HPDE6-E6E7 (cell line): ENCODE data around the gene PBX2.

ENCODE experiments used
- DNase-seq: peaks from one replicate; pipeline ENCODE4 v3.0.0; 2011; ENCODE audit warnings: missing footprints; ENCODE audit errors: extremely low spot score

The PBX2 gene

GRCh38 chr6:32174416-32174815, 15.6 kb downstream of the PBX2 start:
- no peak for DNase-seq

GRCh38 chr6:32173051-32173727, 16.8 kb downstream of the PBX2 start:
- no peak for DNase-seq

DNA sequence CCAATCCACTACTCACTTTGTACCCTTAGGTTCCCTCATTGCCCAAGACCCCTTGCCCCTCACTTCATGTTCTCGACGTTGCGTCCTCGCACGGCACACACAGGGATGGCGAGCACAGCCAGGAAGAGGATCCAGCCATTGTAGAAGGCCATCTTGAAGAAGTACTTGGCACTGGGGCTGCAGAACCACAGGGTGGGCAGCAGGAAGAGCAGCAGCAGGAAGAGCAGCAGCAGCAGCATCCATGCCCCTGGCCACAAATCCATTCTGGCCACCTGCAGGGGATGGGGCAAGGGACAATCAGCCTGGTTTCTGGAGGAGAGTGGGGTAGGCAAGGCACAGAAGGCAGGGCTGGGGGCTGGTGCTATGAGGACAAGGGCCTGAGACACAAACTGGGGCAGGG, 18.8 kb downstream of the PBX2 start:
- DNase-seq, result no peak

DNA sequence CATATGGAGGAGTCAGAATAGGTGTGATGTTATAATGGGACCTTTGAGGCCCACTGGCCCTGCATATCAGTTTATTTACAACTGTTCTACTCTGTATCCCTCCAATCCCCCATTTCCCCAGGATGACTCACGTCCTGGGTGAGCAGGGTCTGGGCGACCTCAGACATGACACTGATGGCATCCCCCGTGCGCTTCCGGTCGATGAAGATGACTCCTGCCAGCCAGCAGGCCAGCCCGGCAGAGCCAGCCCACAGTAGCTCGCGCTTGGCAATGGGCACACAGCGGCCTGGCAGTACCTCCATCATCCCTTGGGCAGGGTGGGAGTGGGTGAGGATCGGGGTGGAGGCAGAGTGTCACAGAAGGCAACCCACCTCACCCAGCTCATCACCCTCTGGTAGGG, 19.7 kb downstream of the PBX2 start:
- no peak for DNase-seq

DNA sequence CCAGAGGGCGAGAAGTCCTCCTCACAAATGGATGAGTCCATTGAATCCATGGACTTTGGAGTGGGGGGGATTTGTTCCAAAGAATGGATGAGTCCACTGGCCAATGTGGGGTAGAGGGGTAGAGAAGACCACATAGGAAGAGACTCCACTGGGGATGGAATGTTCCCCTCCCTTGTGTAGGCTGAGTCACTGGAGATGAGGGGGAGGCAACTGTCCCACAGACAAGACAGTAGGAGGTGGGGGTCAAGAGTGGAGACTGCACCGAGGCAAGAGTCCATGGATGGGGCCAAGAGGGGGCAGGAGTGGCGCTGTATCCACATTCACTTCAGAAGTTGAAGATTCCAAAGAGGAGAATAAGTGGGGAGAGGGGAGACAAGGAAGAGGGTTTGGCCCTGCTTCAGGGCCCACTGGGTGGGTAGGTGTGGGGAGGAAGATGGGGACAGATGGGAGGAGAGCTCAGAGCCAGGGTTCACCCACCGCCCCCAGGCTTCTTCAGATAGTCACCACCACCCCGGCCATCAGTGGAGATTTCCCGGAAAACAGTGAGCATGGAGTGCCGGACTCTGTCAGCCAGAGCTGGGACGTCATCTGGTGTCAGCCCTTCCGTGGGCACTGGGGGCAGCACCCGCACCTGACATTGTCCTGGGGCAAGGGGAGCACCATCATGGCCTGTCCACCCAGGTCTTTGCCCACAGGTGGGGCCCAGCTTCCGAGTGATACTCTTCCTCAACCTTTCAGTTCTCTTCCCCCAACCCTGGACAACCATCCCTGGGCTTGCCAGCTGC, 21.0 kb downstream of the PBX2 start:
- DNase-seq, result no peak

DNA sequence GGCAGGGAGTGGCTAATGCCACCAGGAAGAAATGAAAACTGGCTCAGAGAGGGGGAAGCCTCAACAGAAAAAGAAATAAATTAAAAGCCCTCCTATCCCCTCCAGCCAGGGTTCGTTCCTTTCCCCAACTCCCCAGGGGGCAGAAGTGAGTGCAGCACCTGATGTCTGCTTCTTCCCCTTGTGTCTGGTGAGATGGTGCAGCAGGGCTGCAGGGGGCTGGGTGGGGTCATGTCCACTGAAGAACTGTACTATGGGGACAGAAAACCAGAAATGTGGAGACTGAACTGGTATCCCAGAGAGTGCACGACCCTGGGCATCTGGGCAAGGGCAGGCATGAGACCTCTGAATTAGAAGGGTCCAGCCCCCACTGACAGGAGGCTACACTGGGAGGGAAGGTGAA, 21.7 kb downstream of the PBX2 start:
- DNase-seq, result no peak

DNA sequence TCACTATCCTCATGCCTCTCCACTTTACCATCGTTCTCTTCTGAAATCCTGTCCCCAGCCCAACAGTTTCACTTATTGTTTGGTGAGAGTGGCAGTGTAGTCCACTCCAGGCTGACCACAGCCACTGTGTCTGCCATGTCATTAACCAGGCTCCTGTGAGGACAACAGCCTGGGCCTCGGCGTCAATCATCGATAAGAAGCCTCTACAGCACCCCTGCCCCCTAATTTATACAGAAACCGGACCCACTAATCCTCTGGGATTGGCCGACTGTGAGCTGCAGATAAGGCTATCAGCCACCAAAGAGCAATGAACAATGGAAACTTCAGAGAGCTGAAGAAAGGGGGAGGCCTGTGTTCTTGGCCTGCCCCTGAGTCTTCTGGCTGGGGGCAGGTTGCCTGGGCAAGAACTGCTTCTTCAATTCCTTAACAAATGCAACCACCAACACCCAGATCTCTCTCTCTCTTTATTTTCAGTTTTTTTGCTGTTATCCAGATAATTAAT, 22.2 kb downstream of the PBX2 start:
- no peak for DNase-seq

- DNase-seq, result no peak
Observed at GRCh38 chr6:32167154-32167760, 22.7 kb downstream of the PBX2 start.

DNA sequence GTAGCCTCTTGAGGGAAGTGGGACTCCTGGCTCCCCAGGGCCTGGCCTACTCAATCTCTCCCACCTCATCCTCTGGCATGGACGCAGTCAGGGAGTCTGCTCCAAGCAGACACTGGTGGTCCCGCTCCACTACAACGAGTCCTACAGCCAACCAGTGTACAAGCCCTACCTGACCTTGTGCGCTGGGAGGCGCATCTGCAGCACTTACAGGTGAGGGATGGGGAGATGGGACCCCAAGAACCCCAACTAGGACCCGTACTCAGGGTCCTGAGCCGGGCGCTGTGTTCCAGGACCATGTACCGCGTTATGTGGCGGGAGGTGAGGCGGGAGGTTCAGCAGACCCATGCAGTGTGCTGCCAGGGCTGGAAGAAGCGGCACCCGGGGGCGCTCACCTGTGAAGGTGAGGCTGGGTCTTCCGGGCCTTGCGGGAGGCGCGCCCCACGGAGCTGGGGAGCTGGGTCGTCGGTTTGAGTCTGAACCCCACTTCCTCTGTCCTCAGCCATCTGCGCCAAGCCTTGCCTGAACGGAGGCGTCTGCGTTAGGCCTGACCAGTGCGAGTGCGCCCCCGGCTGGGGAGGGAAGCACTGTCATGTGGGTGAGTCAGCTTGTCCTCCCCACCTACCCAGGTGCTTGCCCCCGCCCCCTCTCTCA, 23.5 kb downstream of the PBX2 start:
- no peak for DNase-seq

GRCh38 chr6:32164295-32164694, 25.7 kb downstream of the PBX2 start, which contains the start of gene EGFL8:
Gene EGFL8 (plus strand): TSS chr6:32164595. CDS start chr6:32166166, 1,571 bp downstream.
- no peak for DNase-seq

DNA sequence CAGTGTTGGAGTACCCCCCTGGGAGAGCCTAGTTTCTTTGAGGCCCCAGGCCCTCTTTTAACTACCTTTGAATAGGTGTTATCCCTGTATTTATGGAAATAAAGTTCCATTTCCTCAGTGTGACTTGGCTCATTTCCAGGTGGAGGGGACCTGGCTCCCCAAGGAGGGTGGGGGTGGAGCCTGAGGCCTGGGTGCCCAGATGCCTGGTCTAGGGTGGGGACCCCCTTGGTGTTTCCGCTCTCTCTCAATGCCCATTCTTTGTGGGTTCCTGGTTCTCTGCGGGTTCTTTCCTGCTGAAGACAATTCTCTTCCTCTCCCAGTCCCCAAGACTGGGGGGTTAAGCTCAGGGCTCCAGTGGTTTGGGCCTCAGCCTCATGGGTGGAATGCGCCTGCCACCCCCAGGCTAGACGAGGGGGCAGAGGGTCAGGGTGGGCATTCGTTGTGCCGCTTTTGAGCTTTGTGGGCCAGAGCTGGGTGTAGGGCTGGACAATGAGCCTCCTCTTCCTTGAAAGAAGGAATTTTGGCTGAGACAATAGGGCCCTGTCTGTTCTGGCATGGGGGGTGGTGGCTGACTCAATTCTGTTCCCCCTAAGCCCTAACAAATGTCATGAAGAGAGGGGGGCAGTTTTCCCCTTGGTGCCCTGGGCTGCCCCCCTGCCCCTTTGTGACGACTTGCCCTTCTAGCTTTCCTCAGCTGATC, 26.3 kb downstream of the PBX2 start:
- DNase-seq, result no peak

DNA sequence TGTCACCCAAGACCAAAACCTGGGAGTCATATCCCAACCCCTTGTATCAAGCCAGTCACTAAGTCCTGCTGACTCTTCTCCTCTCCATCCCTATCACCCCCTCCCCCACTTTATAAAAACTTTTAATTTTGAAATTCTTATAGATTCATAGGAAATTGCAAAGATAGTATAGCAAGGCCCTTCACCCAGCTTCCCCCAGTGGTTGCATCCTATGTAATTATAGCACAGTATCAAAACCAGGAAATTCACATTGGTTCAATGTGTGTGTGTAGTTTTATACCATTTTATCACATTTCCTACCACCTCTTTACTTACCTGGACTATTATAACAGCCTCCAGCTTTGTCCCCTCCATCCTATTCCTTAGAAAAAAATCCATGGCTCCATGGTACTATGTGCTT, 31.9 kb downstream of the PBX2 start:
- no peak for DNase-seq

- DNase-seq, result no peak
Observed at GRCh38 chr6:32156891-32157290, 33.1 kb downstream of the PBX2 start.

- peak; percentile 82 for DNase-seq
Observed at GRCh38 chr6:32154514-32155161, 35.4 kb downstream of the PBX2 start.

DNA sequence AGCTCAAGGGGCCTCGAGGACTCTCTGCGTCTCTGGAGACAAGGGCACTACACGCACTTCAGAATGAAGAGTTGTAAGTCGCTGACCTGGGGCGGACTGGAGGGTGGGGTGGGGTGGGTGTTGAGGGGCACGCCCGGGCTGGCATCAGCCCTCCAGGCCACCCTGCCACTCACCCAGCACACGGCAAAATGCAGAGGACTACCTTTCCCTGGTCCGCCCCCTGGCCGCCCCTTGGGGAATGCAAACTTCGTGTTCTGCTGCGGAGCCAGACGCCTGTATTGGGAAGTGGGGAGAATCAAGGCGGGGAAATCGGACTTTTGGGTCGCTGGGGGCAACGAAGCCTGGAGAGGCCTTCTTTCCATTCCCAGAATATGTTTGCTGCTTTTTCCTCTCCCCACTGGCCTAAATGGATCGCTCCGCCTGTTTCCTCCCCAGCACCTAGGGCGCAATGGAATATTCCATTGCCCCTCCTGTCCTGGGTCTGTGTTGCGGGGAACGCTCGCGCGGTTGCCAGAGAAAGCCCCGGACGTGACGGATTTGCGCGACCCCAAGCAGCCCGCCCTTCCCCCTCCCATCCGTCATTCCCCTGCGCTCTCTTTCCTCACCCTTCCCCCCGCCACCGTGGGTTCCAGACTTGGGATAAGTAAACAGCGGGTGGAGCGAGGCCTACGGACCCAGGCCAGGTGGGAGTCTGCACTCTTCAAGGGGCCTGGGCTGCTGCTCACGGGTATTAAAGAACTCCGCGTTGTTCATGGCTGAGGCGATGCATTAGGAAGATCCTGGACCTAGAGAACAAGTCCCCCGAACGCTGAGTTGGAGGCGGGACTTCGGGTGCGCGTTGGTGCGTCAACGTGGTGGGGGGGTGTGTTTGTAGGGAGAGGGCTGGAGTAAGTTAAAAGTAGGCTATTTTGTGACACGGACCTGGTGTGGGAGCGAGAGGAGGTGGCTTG, 36.2 kb downstream of the PBX2 start, which contains the start of gene PPT2:
Gene PPT2 (plus strand): TSS at position 578 of the 950 bp plus-strand sequence. CDS start 454 bp downstream, outside the sequence.
- DNase-seq, result peak; percentile 67

DNA sequence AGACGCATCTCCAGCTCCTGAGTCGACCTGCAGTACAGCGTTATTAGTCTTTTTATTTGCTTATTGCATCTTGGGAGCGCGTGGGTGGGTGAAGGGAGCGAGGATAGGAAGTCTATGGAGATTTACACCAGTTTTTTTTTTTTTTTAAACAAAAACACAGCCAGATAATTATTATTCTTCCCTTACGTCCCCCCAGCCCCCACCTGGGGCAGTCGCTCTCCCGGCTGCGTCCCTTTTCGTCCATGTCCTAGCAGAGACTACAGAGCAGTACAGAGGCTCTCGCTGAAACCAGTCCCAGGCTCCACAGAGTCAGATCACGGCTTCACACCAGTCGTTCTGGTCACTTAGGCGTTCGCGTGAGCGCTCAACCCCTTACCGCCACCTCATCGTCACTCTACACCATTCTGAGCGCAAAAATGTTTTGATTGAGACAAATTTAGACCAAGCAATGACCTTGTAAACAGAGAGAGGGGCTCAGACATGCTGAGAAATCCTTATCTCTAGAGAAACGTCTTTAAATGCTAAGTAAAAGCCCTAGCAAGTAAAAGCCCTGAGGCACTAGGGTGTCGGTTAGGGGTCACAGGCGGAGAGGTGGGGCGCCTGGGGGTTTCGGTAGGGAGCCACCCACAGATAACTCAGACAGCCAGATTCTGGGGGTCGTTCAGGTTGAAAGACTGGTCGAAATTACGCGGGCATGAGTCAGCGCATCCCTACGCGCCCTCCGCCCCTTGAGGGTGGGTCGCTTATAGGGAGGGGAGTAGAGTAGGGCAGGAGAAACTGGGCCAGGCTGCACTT, 37.0 kb downstream of the PBX2 start:
- DNase-seq, result peak; percentile 40

GRCh38 chr6:32151863-32152768, 37.9 kb downstream of the PBX2 start, which contains the start of gene PRRT1:
Gene PRRT1 (minus strand): TSS chr6:32151939. CDS start chr6:32151827, 112 bp downstream.
- no peak for DNase-seq
